ENCODE measurements around the gene KIF26A.
"Not testable (repeated sequence)": the region's sequence is repeated elsewhere in the genome, so short reads cannot be mapped to it uniquely, and the experiment has no call there.

The KIF26A gene

GRCh38 chr14:104201063-104201462 is 62.7 kb downstream of the KIF26A start:
- DNase-seq (ENCODE audit: extremely low spot score, insufficient read length, low read depth) (no peak), FAIRE-seq (no peak)

- DNase-seq (ENCODE audit: extremely low spot score, insufficient read length, low read depth) (no peak), FAIRE-seq (no peak)
Measured at GRCh38 chr14:104201496-104201895, 63.1 kb downstream of the KIF26A start.

- DNase-seq (ENCODE audit: extremely low spot score, insufficient read length, low read depth): no peak
- FAIRE-seq: no peak
Measured at GRCh38 chr14:104202259-104203070, 64.1 kb downstream of the KIF26A start.

GRCh38 chr14:104203071-104203425 is 64.7 kb downstream of the KIF26A start:
- no peak for FAIRE-seq

GRCh38 chr14:104204660-104205149 is 66.3 kb downstream of the KIF26A start:
- DNase-seq (ENCODE audit: extremely low spot score, insufficient read length, low read depth): no peak
- FAIRE-seq: no peak

More at GRCh38 chr14:104203071-104203425, 64.7 kb downstream of the KIF26A start:
- no peak for DNase-seq (ENCODE audit: extremely low spot score, insufficient read length, low read depth)

- DNase-seq (ENCODE audit: extremely low spot score, insufficient read length, low read depth): no peak
Measured at GRCh38 chr14:104205781-104206180, 67.4 kb downstream of the KIF26A start.

GRCh38 chr14:104206281-104206904 is 68.0 kb downstream of the KIF26A start:
- FAIRE-seq (no peak), DNase-seq (ENCODE audit: extremely low spot score, insufficient read length, low read depth) (no peak)

More at GRCh38 chr14:104205781-104206180, 67.4 kb downstream of the KIF26A start:
- FAIRE-seq: no peak

GRCh38 chr14:104207142-104208014 is 69.0 kb downstream of the KIF26A start:
- no peak for FAIRE-seq
- no peak for DNase-seq (ENCODE audit: extremely low spot score, insufficient read length, low read depth)

GRCh38 chr14:104208015-104208295 is 69.6 kb downstream of the KIF26A start:
- FAIRE-seq; DNase-seq (ENCODE audit: extremely low spot score, insufficient read length, low read depth): not testable (repeated sequence)

- not testable (repeated sequence) for FAIRE-seq; DNase-seq (ENCODE audit: extremely low spot score, insufficient read length, low read depth)
Measured at GRCh38 chr14:104208331-104208730, 69.9 kb downstream of the KIF26A start.

- not testable (repeated sequence) for DNase-seq (ENCODE audit: extremely low spot score, insufficient read length, low read depth); FAIRE-seq
Measured at GRCh38 chr14:104209071-104209470, 70.7 kb downstream of the KIF26A start.

- no peak for DNase-seq (ENCODE audit: extremely low spot score, insufficient read length, low read depth)
- no peak for FAIRE-seq
Measured at GRCh38 chr14:104209985-104210816, 71.8 kb downstream of the KIF26A start.

- DNase-seq (ENCODE audit: extremely low spot score, insufficient read length, low read depth) (no peak), FAIRE-seq (no peak)
Measured at GRCh38 chr14:104210817-104211195, 72.4 kb downstream of the KIF26A start.

GRCh38 chr14:104211215-104211614 is 72.8 kb downstream of the KIF26A start:
- no peak for FAIRE-seq
- DNase-seq (ENCODE audit: extremely low spot score, insufficient read length, low read depth): no peak

GRCh38 chr14:104211741-104212140 is 73.4 kb downstream of the KIF26A start:
- no peak for DNase-seq (ENCODE audit: extremely low spot score, insufficient read length, low read depth)
- no peak for FAIRE-seq

GRCh38 chr14:104212206-104213095 is 74.1 kb downstream of the KIF26A start:
- FAIRE-seq (no peak), DNase-seq (ENCODE audit: extremely low spot score, insufficient read length, low read depth) (no peak)

- FAIRE-seq (no peak), DNase-seq (ENCODE audit: extremely low spot score, insufficient read length, low read depth) (no peak)
Measured at GRCh38 chr14:104213301-104214034, 75.1 kb downstream of the KIF26A start.
